ENCODE measurements around the gene ZZZ3.

DNA sequence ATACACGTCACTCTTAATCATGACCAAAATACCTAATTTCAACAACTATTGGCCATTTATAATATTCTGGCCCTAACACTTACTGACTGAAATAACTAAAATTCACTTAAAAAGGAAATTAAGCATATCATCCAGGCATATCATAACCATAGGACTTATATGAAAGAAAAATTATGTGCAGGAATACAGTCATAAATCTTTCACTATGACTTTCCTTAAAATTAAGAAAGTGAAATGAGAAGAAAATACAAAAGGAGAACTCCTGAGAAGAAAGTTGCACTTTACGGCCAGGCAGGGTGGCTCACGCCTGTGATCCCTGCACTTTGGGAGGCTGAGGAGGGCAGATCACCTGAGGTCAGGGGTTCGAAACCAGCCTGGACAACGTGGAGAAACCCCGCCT, 9.4 kb downstream of the ZZZ3 start:
- TF ChIP-seq, protein P1, sequence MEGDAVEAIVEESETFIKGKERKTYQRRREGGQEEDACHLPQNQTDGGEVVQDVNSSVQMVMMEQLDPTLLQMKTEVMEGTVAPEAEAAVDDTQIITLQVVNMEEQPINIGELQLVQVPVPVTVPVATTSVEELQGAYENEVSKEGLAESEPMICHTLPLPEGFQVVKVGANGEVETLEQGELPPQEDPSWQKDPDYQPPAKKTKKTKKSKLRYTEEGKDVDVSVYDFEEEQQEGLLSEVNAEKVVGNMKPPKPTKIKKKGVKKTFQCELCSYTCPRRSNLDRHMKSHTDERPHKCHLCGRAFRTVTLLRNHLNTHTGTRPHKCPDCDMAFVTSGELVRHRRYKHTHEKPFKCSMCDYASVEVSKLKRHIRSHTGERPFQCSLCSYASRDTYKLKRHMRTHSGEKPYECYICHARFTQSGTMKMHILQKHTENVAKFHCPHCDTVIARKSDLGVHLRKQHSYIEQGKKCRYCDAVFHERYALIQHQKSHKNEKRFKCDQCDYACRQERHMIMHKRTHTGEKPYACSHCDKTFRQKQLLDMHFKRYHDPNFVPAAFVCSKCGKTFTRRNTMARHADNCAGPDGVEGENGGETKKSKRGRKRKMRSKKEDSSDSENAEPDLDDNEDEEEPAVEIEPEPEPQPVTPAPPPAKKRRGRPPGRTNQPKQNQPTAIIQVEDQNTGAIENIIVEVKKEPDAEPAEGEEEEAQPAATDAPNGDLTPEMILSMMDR (IDR thresholded peaks at IDR 0.05; ENCODE audit: low read depth, low read length): no peak
- TF ChIP-seq EZH2phosphoT487 (IDR thresholded peaks at IDR 0.05; ENCODE audit: low read depth): no peak
